H9 (cell line): ENCODE results near the gene NMRAL1. TPM values are rescaled to one million over a fixed set of nuclear protein-coding genes. Genes with fewer than 3 reads are reported as not detected.

Experiments
- DNase-seq: peaks from one replicate; pipeline ENCODE4 v3.0.0-alpha.2; 2017
- H2AFZ ChIP-seq: one replicate; pipeline ENCODE4 v1.6.1; 2013; ENCODE audit warnings: mild to moderate bottlenecking, low read length, control low read depth, moderate library complexity
- H2AK5ac ChIP-seq: 2 replicates; pipeline ENCODE4 v1.6.1; 2013; ENCODE audit warnings: low read length, control low read depth, mixed read lengths; ENCODE audit not compliant: insufficient read length
- H2BK120ac ChIP-seq: one replicate; pipeline ENCODE4 v1.6.1; 2013; ENCODE audit warnings: low read depth, mild to moderate bottlenecking, low read length, control low read depth, inconsistent platforms; ENCODE audit not compliant: poor library complexity, severe bottlenecking
- H2BK12ac ChIP-seq: 2 replicates; pipeline ENCODE4 v1.6.1; 2013; ENCODE audit warnings: low read length, control low read depth, mixed read lengths, low read depth; ENCODE audit not compliant: insufficient read length
- H2BK15ac ChIP-seq: 2 replicates; pipeline ENCODE4 v1.6.1; 2013; ENCODE audit warnings: low read depth, low read length, control low read depth
- H2BK20ac ChIP-seq: one replicate; pipeline ENCODE4 v1.6.1; 2013; ENCODE audit warnings: low read depth, mild to moderate bottlenecking, low read length, control low read depth, inconsistent platforms; ENCODE audit not compliant: poor library complexity, severe bottlenecking
- H2BK5ac ChIP-seq: 2 replicates; pipeline ENCODE4 v1.6.1; 2013; ENCODE audit warnings: low read length, control low read depth, mixed read lengths; ENCODE audit not compliant: insufficient read length
- H3K14ac ChIP-seq: 2 replicates; pipeline ENCODE4 v1.6.1; 2013; ENCODE audit warnings: low read length, control low read depth; ENCODE audit not compliant: insufficient read depth
- H3K18ac ChIP-seq: 2 replicates; pipeline ENCODE4 v1.6.1; 2013; ENCODE audit warnings: low read depth, mild to moderate bottlenecking, mixed read lengths, low read length, control low read depth; ENCODE audit not compliant: insufficient read length
- H3K23ac ChIP-seq: 2 replicates; pipeline ENCODE4 v1.6.1; 2013; ENCODE audit warnings: low read length, control low read depth, mixed read lengths, low read depth; ENCODE audit not compliant: insufficient read length
- H3K23me2 ChIP-seq: 2 replicates; pipeline ENCODE4 v1.6.1; 2013; ENCODE audit warnings: low read depth, mild to moderate bottlenecking, mixed read lengths, low read length, control low read depth; ENCODE audit not compliant: insufficient read length, poor library complexity, severe bottlenecking
- H3K27ac ChIP-seq: 2 replicates; pipeline ENCODE4 v1.5.1; 2013; ENCODE audit warnings: low read length, control low read depth, mixed read lengths, low read depth; ENCODE audit not compliant: insufficient read length
- H3K27me3 ChIP-seq: 2 replicates; pipeline ENCODE4 v1.6.1; 2013; ENCODE audit warnings: low read length, control low read depth, inconsistent platforms; ENCODE audit not compliant: insufficient read depth
- H3K4ac ChIP-seq: 2 replicates; pipeline ENCODE4 v1.6.1; 2013; ENCODE audit warnings: low read depth, mild to moderate bottlenecking, control low read depth, inconsistent platforms, low read length, moderate library complexity
- H3K4me1 ChIP-seq: 2 replicates; pipeline ENCODE4 v1.6.1; 2013; ENCODE audit warnings: low read length, control low read depth, inconsistent platforms; ENCODE audit not compliant: insufficient read depth
- H3K4me2 ChIP-seq: 2 replicates; pipeline ENCODE4 v1.6.1; 2013; ENCODE audit warnings: low read length, control low read depth, mixed read lengths; ENCODE audit not compliant: insufficient read length, insufficient read depth
- H3K56ac ChIP-seq: 2 replicates; pipeline ENCODE4 v1.6.1; 2013; ENCODE audit warnings: low read depth, mild to moderate bottlenecking, mixed read lengths, low read length, control low read depth; ENCODE audit not compliant: insufficient read length
- H3K79me1 ChIP-seq: 2 replicates; pipeline ENCODE4 v1.6.1; 2013; ENCODE audit warnings: low read depth, mild to moderate bottlenecking, moderate library complexity, low read length, control low read depth, inconsistent platforms; ENCODE audit not compliant: insufficient read depth, poor library complexity, severe bottlenecking
- H3K79me2 ChIP-seq: 2 replicates; pipeline ENCODE4 v1.6.1; 2013; ENCODE audit warnings: low read length, control low read depth, inconsistent platforms; ENCODE audit not compliant: insufficient read depth
- H3K9ac ChIP-seq: 2 replicates; pipeline ENCODE4 v1.6.1; 2013; ENCODE audit warnings: low read length, control low read depth, mixed read lengths; ENCODE audit not compliant: insufficient read length; ENCODE audit errors: extremely low read depth
- H3K9me3 ChIP-seq: one replicate; pipeline ENCODE4 v1.6.1; 2013; ENCODE audit warnings: low read depth, low read length, inconsistent platforms; ENCODE audit not compliant: control insufficient read depth
- H3T11ph ChIP-seq: one replicate; pipeline ENCODE4 v1.6.1; 2013; ENCODE audit warnings: mild to moderate bottlenecking, low read length, control low read depth, inconsistent platforms
- H4K20me1 ChIP-seq: one replicate; pipeline ENCODE4 v1.6.1; 2013; ENCODE audit not compliant: control insufficient read depth, insufficient read length, insufficient read depth
- H4K5ac ChIP-seq: 2 replicates; pipeline ENCODE4 v1.6.1; 2013; ENCODE audit warnings: low read depth, mild to moderate bottlenecking, mixed read lengths, low read length, control low read depth; ENCODE audit not compliant: insufficient read length
- H4K8ac ChIP-seq: replicated peaks from 2 replicates; pipeline ENCODE4 v1.6.1; 2013; ENCODE audit warnings: low read length, control low read depth, mixed read lengths, low read depth; ENCODE audit not compliant: insufficient read length
- H4K91ac ChIP-seq: 2 replicates; pipeline ENCODE4 v1.6.1; 2013; ENCODE audit warnings: low read depth, mild to moderate bottlenecking, moderate library complexity, mixed read lengths, low read length, control low read depth; ENCODE audit not compliant: insufficient read length
- H3K27ac Mint-ChIP-seq, 3 experiments: 2 replicates in 2 of 3; 3 replicates in 1 of 3; pipeline ENCODE4 v1.8.0; 2020 to 2021; ENCODE audit warnings: mixed read lengths in 3 of 3, mild to moderate bottlenecking in 1 of 3, moderate library complexity in 1 of 3
- H3K27me3 Mint-ChIP-seq: 2 replicates; pipeline ENCODE4 v1.8.0; 2021; ENCODE audit warnings: low read depth, mild to moderate bottlenecking, moderate library complexity, mixed read lengths
- H3K36me3 Mint-ChIP-seq, 3 experiments: 2 replicates in 2 of 3; 3 replicates in 1 of 3; pipeline ENCODE4 v1.8.0; 2020 to 2021; ENCODE audit warnings: low read depth in 3 of 3, mixed read lengths in 3 of 3; ENCODE audit not compliant: insufficient read depth in 1 of 3
- H3K4me1 Mint-ChIP-seq, 2 experiments: 2 replicates each; pipeline ENCODE4 v1.8.0; 2020; ENCODE audit warnings: mixed read lengths in 2 of 2
- H3K4me3 Mint-ChIP-seq, 2 experiments: 2 replicates in 1 of 2; 3 replicates in 1 of 2; pipeline ENCODE4 v1.8.0; 2020 to 2021; ENCODE audit warnings: mild to moderate bottlenecking in 2 of 2, mixed read lengths in 2 of 2, moderate library complexity in 1 of 2
- H3K9me3 Mint-ChIP-seq, 2 experiments: 2 replicates in 1 of 2; 3 replicates in 1 of 2; pipeline ENCODE4 v1.8.0; 2020; ENCODE audit warnings: mild to moderate bottlenecking in 2 of 2, mixed read lengths in 2 of 2, moderate library complexity in 1 of 2
- WGBS: extraction: QIAGEN DNeasy Blood & Tissue Kit; methylation state at CpG from one replicate; pipeline ENCODE4 v1.1.7; 2013; ENCODE audit warnings: missing lambda C conversion rate, low lambda C conversion rate, mixed read lengths; ENCODE audit not compliant: insufficient read length; ENCODE audit errors: extremely low coverage; 5-methylcytosine and 5-hydroxymethylcytosine counted together
- total RNA-seq: library from RNA; stranded (reverse); gene quantifications from 2 replicates; pipeline ENCODE4 v1.2.1, GENCODE V29; 2021
- TF ChIP-seq, protein P1 (sequence below): fragments of 200-600 bp; sonication (generic); conservative IDR thresholded peaks from 3 replicates; pipeline ENCODE4 v1.8.0; 2021; ENCODE audit warnings: antibody characterized with exemption, mild to moderate bottlenecking

The NMRAL1 gene
- total RNA-seq, 1 experiment from 2014 or later = 78.9 TPM

- TF ChIP-seq, protein P1, sequence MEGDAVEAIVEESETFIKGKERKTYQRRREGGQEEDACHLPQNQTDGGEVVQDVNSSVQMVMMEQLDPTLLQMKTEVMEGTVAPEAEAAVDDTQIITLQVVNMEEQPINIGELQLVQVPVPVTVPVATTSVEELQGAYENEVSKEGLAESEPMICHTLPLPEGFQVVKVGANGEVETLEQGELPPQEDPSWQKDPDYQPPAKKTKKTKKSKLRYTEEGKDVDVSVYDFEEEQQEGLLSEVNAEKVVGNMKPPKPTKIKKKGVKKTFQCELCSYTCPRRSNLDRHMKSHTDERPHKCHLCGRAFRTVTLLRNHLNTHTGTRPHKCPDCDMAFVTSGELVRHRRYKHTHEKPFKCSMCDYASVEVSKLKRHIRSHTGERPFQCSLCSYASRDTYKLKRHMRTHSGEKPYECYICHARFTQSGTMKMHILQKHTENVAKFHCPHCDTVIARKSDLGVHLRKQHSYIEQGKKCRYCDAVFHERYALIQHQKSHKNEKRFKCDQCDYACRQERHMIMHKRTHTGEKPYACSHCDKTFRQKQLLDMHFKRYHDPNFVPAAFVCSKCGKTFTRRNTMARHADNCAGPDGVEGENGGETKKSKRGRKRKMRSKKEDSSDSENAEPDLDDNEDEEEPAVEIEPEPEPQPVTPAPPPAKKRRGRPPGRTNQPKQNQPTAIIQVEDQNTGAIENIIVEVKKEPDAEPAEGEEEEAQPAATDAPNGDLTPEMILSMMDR = no peak
- Histone ChIP-seq H3K27ac (no peak overlapping the region), H3K9me3 (no peaks in the 10 kb centered on the region), H4K91ac (no peak overlapping the region), H2BK20ac (no peak overlapping the region), H4K8ac (no peak overlapping the region), H3K79me1 (no peaks in the 10 kb centered on the region), H3T11ph (no peak overlapping the region), H2AK5ac (no peak overlapping the region), H3K4me1 (no peaks in the 10 kb centered on the region), H4K20me1 (no peaks in the 10 kb centered on the region), H2BK12ac (no peak overlapping the region), H3K4ac (no peak overlapping the region), H2BK15ac (no peak overlapping the region), H3K23me2 (no peaks in the 10 kb centered on the region), H3K18ac (no peak overlapping the region), H3K4me2 (no peak overlapping the region), H2BK5ac (no peak overlapping the region), H3K23ac (no peak overlapping the region), H3K56ac (no peak overlapping the region), H4K5ac (no peak overlapping the region), H3K79me2 (0 out of 2 replicates have a peak, but pooled peaks cover 2% of the 10 kb centered on the region), H2BK120ac (no peak overlapping the region), H2AFZ (no peak overlapping the region), H3K9ac (no peak overlapping the region), H3K27me3 (no peaks in the 10 kb centered on the region), H3K14ac (no peak overlapping the region)
- WGBS = no CpG with 5 or more reads among the region's 4 CpGs
- H3K4me3 Mint-ChIP-seq = no peak overlapping the region; a peak in 1 of 5 replicates
- H3K27ac Mint-ChIP-seq = 0 out of 7 replicates have a peak overlapping the region, but pooled peaks of 1 of the 3 experiments have one; percentile 20
- no peak for DNase-seq
- H3K4me1 Mint-ChIP-seq = no peaks in the 10 kb centered on the region
- H3K36me3 Mint-ChIP-seq = peaks cover 58 to 89% (median 80%) of the 10 kb centered on the region in 3 experiments
- no peaks in the 10 kb centered on the region for H3K9me3 Mint-ChIP-seq
- no peaks in the 10 kb centered on the region for H3K27me3 Mint-ChIP-seq
Observed at GRCh38 chr16:4443986-4444385, 30.4 kb downstream of the NMRAL1 start.
